Measurements from ENCODE around the gene PDE4D. TPM values are rescaled to one million over a fixed set of nuclear protein-coding genes. Genes with fewer than 3 reads are reported as not detected.

PDE4D gene
- total RNA-seq, 1 experiment from 2014 or later: 3.6 TPM

DNA sequence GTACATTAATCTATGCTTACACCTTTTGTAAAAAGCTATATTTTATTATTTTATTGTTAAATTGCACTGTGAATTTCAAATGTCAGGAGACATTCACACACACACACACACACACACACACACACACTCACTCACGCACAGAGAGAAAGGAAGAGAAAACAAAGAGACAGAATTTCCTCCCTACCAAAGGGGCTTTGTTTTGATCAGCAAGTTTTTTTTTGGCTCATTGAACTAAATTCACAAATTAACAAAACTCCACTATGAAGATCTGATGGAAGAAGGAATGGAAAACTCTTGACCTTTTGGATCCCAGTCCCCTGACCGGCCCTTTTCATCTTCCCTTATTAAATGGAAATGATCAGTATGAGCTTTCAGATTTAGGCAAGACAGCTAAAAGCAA, 161.2 kb downstream of the PDE4D start:
- H4K20me1 ChIP-seq (ENCODE audit: low read length): no peaks in the 10 kb centered on the region
- no peak overlapping the region for H2AFZ ChIP-seq (ENCODE audit: low read length)
- no peaks in the 10 kb centered on the region for H3K9me2 ChIP-seq (replicated peaks; ENCODE audit: low read length)
- no peak overlapping the region for H3K9ac ChIP-seq (ENCODE audit: low read length)
- intact Hi-C loops (cut with micrococcal nuclease): no loop called here
- no peak overlapping the region for H3K4me2 ChIP-seq (ENCODE audit: low read length)
- POLR2A ChIA-PET (ENCODE audit: unreplicated experiment): interaction anchor here (0.5 kb wide), 1 partner anchor 14 kb away, joined by 4 read pairs; no protein-coding TSS in a partner anchor
- H3K4me1 ChIP-seq (ENCODE audit: insufficient read depth, low read length): no peaks in the 10 kb centered on the region
- H3F3A ChIP-seq (ENCODE audit: low read length, unreplicated experiment): no peaks in the 10 kb centered on the region
- H3K79me2 ChIP-seq (ENCODE audit: low read length): no peaks in the 10 kb centered on the region
- H3K36me3 ChIP-seq (ENCODE audit: low read depth, low read length): no peaks in the 10 kb centered on the region
- no peak overlapping the region for H3K27ac ChIP-seq (ENCODE audit: low read length)
- CTCF ChIA-PET: interaction anchor here (0.6 kb wide), 2 partner anchors 57 to 79 kb away, joined by 3 to 4 read pairs; no protein-coding TSS in a partner anchor
- H3K4me3 ChIP-seq (ENCODE audit: low read length): no peak overlapping the region
- H3K27me3 ChIP-seq (ENCODE audit: low read length): no peaks in the 10 kb centered on the region
- no peaks in the 10 kb centered on the region for H3K9me3 ChIP-seq (ENCODE audit: low read length)
- TF ChIP-seq EZH2phosphoT487 (IDR thresholded peaks at IDR 0.05; ENCODE audit: borderline replicate concordance, low read length): no peak
- TF ChIP-seq, protein P1, sequence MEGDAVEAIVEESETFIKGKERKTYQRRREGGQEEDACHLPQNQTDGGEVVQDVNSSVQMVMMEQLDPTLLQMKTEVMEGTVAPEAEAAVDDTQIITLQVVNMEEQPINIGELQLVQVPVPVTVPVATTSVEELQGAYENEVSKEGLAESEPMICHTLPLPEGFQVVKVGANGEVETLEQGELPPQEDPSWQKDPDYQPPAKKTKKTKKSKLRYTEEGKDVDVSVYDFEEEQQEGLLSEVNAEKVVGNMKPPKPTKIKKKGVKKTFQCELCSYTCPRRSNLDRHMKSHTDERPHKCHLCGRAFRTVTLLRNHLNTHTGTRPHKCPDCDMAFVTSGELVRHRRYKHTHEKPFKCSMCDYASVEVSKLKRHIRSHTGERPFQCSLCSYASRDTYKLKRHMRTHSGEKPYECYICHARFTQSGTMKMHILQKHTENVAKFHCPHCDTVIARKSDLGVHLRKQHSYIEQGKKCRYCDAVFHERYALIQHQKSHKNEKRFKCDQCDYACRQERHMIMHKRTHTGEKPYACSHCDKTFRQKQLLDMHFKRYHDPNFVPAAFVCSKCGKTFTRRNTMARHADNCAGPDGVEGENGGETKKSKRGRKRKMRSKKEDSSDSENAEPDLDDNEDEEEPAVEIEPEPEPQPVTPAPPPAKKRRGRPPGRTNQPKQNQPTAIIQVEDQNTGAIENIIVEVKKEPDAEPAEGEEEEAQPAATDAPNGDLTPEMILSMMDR (conservative IDR thresholded peaks at IDR 0.05; ENCODE audit: low read depth, low read length): no peak
- no peak for TF ChIP-seq EZH2 (IDR thresholded peaks at IDR 0.05; ENCODE audit: low read length, unreplicated experiment)
- ATAC-seq (no peak), DNase-seq (no peak)
- BruUV-seq (replicated peaks): no TSS peak

- TF ChIP-seq, protein P1 (conservative IDR thresholded peaks at IDR 0.05; ENCODE audit: low read depth, low read length): no peak
- no peak for TF ChIP-seq EZH2phosphoT487 (IDR thresholded peaks at IDR 0.05; ENCODE audit: borderline replicate concordance, low read length)
- no peak for TF ChIP-seq EZH2 (IDR thresholded peaks at IDR 0.05; ENCODE audit: low read length, unreplicated experiment)
- intact Hi-C loops (cut with micrococcal nuclease): no loop called here
- H3K4me3 ChIP-seq (ENCODE audit: low read length): no peak overlapping the region
- no peak overlapping the region for H3K9ac ChIP-seq (ENCODE audit: low read length)
- no peaks in the 10 kb centered on the region for H3K9me3 ChIP-seq (ENCODE audit: low read length)
- H3K4me2 ChIP-seq (ENCODE audit: low read length): no peak overlapping the region
- no peaks in the 10 kb centered on the region for H3F3A ChIP-seq (ENCODE audit: low read length, unreplicated experiment)
- ATAC-seq (no peak), DNase-seq (no peak)
- H3K4me1 ChIP-seq (ENCODE audit: insufficient read depth, low read length): no peaks in the 10 kb centered on the region
- ChIA-PET POLR2A (ENCODE audit: unreplicated experiment) (no interaction called here), CTCF (interaction anchor here (0.6 kb wide), 1 partner anchor 79 kb away, joined by 4 read pairs; no protein-coding TSS in a partner anchor)
- no peaks in the 10 kb centered on the region for H4K20me1 ChIP-seq (ENCODE audit: low read length)
- no peak overlapping the region for H3K27ac ChIP-seq (ENCODE audit: low read length)
- BruUV-seq (replicated peaks): no TSS peak
- H3K27me3 ChIP-seq (ENCODE audit: low read length): no peaks in the 10 kb centered on the region
- no peaks in the 10 kb centered on the region for H3K36me3 ChIP-seq (ENCODE audit: low read depth, low read length)
- H2AFZ ChIP-seq (ENCODE audit: low read length): no peak overlapping the region
- no peaks in the 10 kb centered on the region for H3K9me2 ChIP-seq (replicated peaks; ENCODE audit: low read length)
- no peaks in the 10 kb centered on the region for H3K79me2 ChIP-seq (ENCODE audit: low read length)
Measured at GRCh38 chr5:59731809-59732208, 161.7 kb downstream of the PDE4D start.

DNA sequence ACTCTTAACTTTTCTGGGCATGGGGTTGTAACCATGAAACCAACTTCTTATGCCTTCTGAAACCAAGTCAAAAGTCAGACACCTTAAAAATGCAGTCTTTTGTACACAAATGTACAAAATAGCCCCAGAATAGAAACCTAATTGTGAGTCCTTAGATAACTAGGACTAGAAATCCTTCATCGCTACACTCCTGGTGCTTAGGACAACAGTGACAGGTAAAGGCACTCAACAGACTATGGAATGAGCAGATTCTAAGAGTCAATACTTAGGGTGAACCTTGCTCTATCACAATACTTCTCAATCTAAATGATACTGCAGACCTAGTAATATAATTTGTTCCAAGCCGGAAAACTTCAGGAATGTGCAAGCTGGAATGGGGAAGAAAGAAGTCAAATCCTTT, 163.7 kb downstream of the PDE4D start:
- Histone ChIP-seq H3K27ac (ENCODE audit: low read length) (no peak overlapping the region), H4K20me1 (ENCODE audit: low read length) (no peaks in the 10 kb centered on the region), H3K36me3 (ENCODE audit: low read depth, low read length) (no peaks in the 10 kb centered on the region), H3K27me3 (ENCODE audit: low read length) (no peaks in the 10 kb centered on the region), H3K9ac (ENCODE audit: low read length) (no peak overlapping the region), H2AFZ (ENCODE audit: low read length) (no peak overlapping the region), H3K79me2 (ENCODE audit: low read length) (no peaks in the 10 kb centered on the region), H3K4me3 (ENCODE audit: low read length) (no peak overlapping the region), H3K4me1 (ENCODE audit: insufficient read depth, low read length) (no peaks in the 10 kb centered on the region), H3K9me3 (ENCODE audit: low read length) (no peaks in the 10 kb centered on the region), H3F3A (ENCODE audit: low read length, unreplicated experiment) (no peaks in the 10 kb centered on the region), H3K4me2 (ENCODE audit: low read length) (no peak overlapping the region), H3K9me2 (replicated peaks; ENCODE audit: low read length) (no peaks in the 10 kb centered on the region)
- ChIA-PET POLR2A (ENCODE audit: unreplicated experiment) (no interaction called here), CTCF (no interaction called here)
- TF ChIP-seq, protein P1 (conservative IDR thresholded peaks at IDR 0.05; ENCODE audit: low read depth, low read length): no peak
- no peak for TF ChIP-seq EZH2phosphoT487 (IDR thresholded peaks at IDR 0.05; ENCODE audit: borderline replicate concordance, low read length)
- no peak for TF ChIP-seq EZH2 (IDR thresholded peaks at IDR 0.05; ENCODE audit: low read length, unreplicated experiment)
- intact Hi-C loops (cut with micrococcal nuclease): no loop called here
- no peak for DNase-seq
- BruUV-seq (replicated peaks): no TSS peak
- ATAC-seq: no peak
